BLaER1 (cell line): ENCODE data around the gene CATSPERE.

Experiments
- H3K27ac ChIP-seq: shearing (Covaris generic); formaldehyde crosslinking; 2 replicates; pipeline ENCODE4 v1.8.1; 2022
- H3K27me3 ChIP-seq: shearing (Covaris generic); formaldehyde crosslinking; 2 replicates; pipeline ENCODE4 v1.8.1; 2022
- H3K36me3 ChIP-seq: shearing (Covaris generic); formaldehyde crosslinking; 2 replicates; pipeline ENCODE4 v1.8.1; 2022
- H3K4me1 ChIP-seq: shearing (Covaris generic); formaldehyde crosslinking; 2 replicates; pipeline ENCODE4 v1.8.1; 2022
- H3K4me2 ChIP-seq: shearing (Covaris generic); formaldehyde crosslinking; 2 replicates; pipeline ENCODE4 v1.8.1; 2022
- H3K4me3 ChIP-seq: shearing (Covaris generic); formaldehyde crosslinking; 2 replicates; pipeline ENCODE4 v1.8.1; 2022
- H3K9ac ChIP-seq: shearing (Covaris generic); formaldehyde crosslinking; 2 replicates; pipeline ENCODE4 v1.8.1; 2022
- H3K9me3 ChIP-seq: shearing (Covaris generic); formaldehyde crosslinking; 2 replicates; pipeline ENCODE4 v1.8.1; 2022
- H4K20me1 ChIP-seq: shearing (Covaris generic); formaldehyde crosslinking; 2 replicates; pipeline ENCODE4 v1.8.1; 2022
- Cebpa-rat ChIP-seq: shearing (Covaris generic); IDR thresholded peaks from 2 replicates; pipeline ENCODE4 v1.8.1; 2022

The CATSPERE gene

GRCh38 chr1:244640917-244641316 is 179.8 kb downstream of the CATSPERE start:
- H4K20me1 ChIP-seq: no peaks in the 10 kb centered on the region
- TF ChIP-seq Cebpa-rat: no peak
- no peaks in the 10 kb centered on the region for H3K36me3 ChIP-seq
- no peaks in the 10 kb centered on the region for H3K4me1 ChIP-seq
- no peaks in the 10 kb centered on the region for H3K9me3 ChIP-seq
- H3K27ac ChIP-seq: no peak overlapping the region
- no peak overlapping the region for H3K4me2 ChIP-seq
- no peak overlapping the region for H3K4me3 ChIP-seq
- no peak overlapping the region for H3K9ac ChIP-seq
- H3K27me3 ChIP-seq: no peaks in the 10 kb centered on the region

GRCh38 chr1:244642526-244642925 is 181.5 kb downstream of the CATSPERE start:
- Histone ChIP-seq H3K4me3 (no peak overlapping the region), H3K36me3 (no peaks in the 10 kb centered on the region), H3K4me2 (no peak overlapping the region), H3K4me1 (no peaks in the 10 kb centered on the region), H4K20me1 (no peaks in the 10 kb centered on the region), H3K27me3 (no peaks in the 10 kb centered on the region), H3K9me3 (no peaks in the 10 kb centered on the region), H3K9ac (no peak overlapping the region), H3K27ac (no peak overlapping the region)
- TF ChIP-seq Cebpa-rat: no peak

GRCh38 chr1:244642988-244643387 is 181.9 kb downstream of the CATSPERE start:
- Histone ChIP-seq H4K20me1 (no peaks in the 10 kb centered on the region), H3K4me2 (no peak overlapping the region), H3K9ac (no peak overlapping the region), H3K36me3 (no peaks in the 10 kb centered on the region), H3K27me3 (no peaks in the 10 kb centered on the region), H3K4me1 (no peaks in the 10 kb centered on the region), H3K9me3 (no peaks in the 10 kb centered on the region), H3K4me3 (no peak overlapping the region), H3K27ac (no peak overlapping the region)
- no peak for TF ChIP-seq Cebpa-rat

GRCh38 chr1:244645414-244645813 is 184.3 kb downstream of the CATSPERE start:
- H3K27me3 ChIP-seq: no peaks in the 10 kb centered on the region
- no peak overlapping the region for H3K4me3 ChIP-seq
- H3K9ac ChIP-seq: no peak overlapping the region
- no peaks in the 10 kb centered on the region for H3K36me3 ChIP-seq
- TF ChIP-seq Cebpa-rat: no peak
- H3K4me1 ChIP-seq: no peaks in the 10 kb centered on the region
- no peaks in the 10 kb centered on the region for H3K9me3 ChIP-seq
- no peaks in the 10 kb centered on the region for H4K20me1 ChIP-seq
- no peak overlapping the region for H3K27ac ChIP-seq
- H3K4me2 ChIP-seq: no peak overlapping the region

GRCh38 chr1:244645890-244646289 is 184.8 kb downstream of the CATSPERE start:
- H3K9me3 ChIP-seq: no peaks in the 10 kb centered on the region
- no peak overlapping the region for H3K4me3 ChIP-seq
- H3K4me1 ChIP-seq: no peaks in the 10 kb centered on the region
- no peak for TF ChIP-seq Cebpa-rat
- H3K4me2 ChIP-seq: no peak overlapping the region
- H3K9ac ChIP-seq: no peak overlapping the region
- no peaks in the 10 kb centered on the region for H4K20me1 ChIP-seq
- no peaks in the 10 kb centered on the region for H3K36me3 ChIP-seq
- no peak overlapping the region for H3K27ac ChIP-seq
- no peaks in the 10 kb centered on the region for H3K27me3 ChIP-seq

GRCh38 chr1:244647819-244648218 is 186.7 kb downstream of the CATSPERE start:
- Histone ChIP-seq H3K4me3 (no peak overlapping the region), H3K27me3 (no peaks in the 10 kb centered on the region), H3K9ac (no peak overlapping the region), H3K27ac (no peak overlapping the region), H3K4me2 (no peak overlapping the region), H4K20me1 (no peaks in the 10 kb centered on the region), H3K9me3 (no peaks in the 10 kb centered on the region), H3K4me1 (peaks cover 7% of the 10 kb centered on the region), H3K36me3 (no peaks in the 10 kb centered on the region)
- TF ChIP-seq Cebpa-rat: no peak

GRCh38 chr1:244651956-244652622 is 191.0 kb downstream of the CATSPERE start:
- Histone ChIP-seq H3K4me3 (peak overlapping the region; percentile 95), H3K4me1 (peaks cover 24% of the 10 kb centered on the region), H3K4me2 (peak overlapping the region; percentile 78), H3K27me3 (no peaks in the 10 kb centered on the region), H3K9me3 (peaks cover 10% of the 10 kb centered on the region), H3K36me3 (peaks cover 11% of the 10 kb centered on the region), H3K27ac (no peak overlapping the region), H3K9ac (peak overlapping the region; percentile 51; the same call in 1 of the 2 replicates), H4K20me1 (peaks cover 33% of the 10 kb centered on the region)
- no peak for TF ChIP-seq Cebpa-rat

GRCh38 chr1:244652623-244653438 is 191.8 kb downstream of the CATSPERE start, which contains the start of gene DESI2:
DESI2 (plus strand) TSS chr1:244653126; CDS start chr1:244653314, 188 bp downstream.
- H3K27ac ChIP-seq: peak within 1 kb of the TSS; percentile 97
- H3K4me1 ChIP-seq: peaks cover 25% of the 10 kb centered on the region
- no peaks in the 10 kb centered on the region for H3K27me3 ChIP-seq
- peaks cover 40% of the 10 kb centered on the region for H4K20me1 ChIP-seq
- H3K4me3 ChIP-seq: peak within 1 kb of the TSS; percentile 95
- TF ChIP-seq Cebpa-rat: no peak
- peaks cover 19% of the 10 kb centered on the region for H3K36me3 ChIP-seq
- H3K9ac ChIP-seq: peak within 1 kb of the TSS; percentile 98
- H3K4me2 ChIP-seq: peak within 1 kb of the TSS; percentile 79
- peaks cover 17% of the 10 kb centered on the region for H3K9me3 ChIP-seq

GRCh38 chr1:244653439-244654107 is 192.5 kb downstream of the CATSPERE start:
- TF ChIP-seq Cebpa-rat: no peak
- no peaks in the 10 kb centered on the region for H3K27me3 ChIP-seq
- peaks cover 26% of the 10 kb centered on the region for H3K36me3 ChIP-seq
- peak overlapping the region; percentile 98 for H3K9ac ChIP-seq
- peak overlapping the region; percentile 97 for H3K27ac ChIP-seq
- peaks cover 47% of the 10 kb centered on the region for H4K20me1 ChIP-seq
- peaks cover 32% of the 10 kb centered on the region for H3K4me1 ChIP-seq
- peaks cover 23% of the 10 kb centered on the region for H3K9me3 ChIP-seq
- H3K4me2 ChIP-seq: peak overlapping the region; percentile 79
- H3K4me3 ChIP-seq: peak overlapping the region; percentile 95
